IPS-20b (cell line): ENCODE results near the gene RMRP.
"Not testable (repeated sequence)": the region's sequence is repeated elsewhere in the genome, so short reads cannot be mapped to it uniquely, and the experiment has no call there.

Source experiments
- H3K27ac ChIP-seq: one replicate; pipeline ENCODE4 v1.5.1; 2013; ENCODE audit warnings: low read length
- H3K27me3 ChIP-seq: 2 replicates; pipeline ENCODE4 v1.6.1; 2013; ENCODE audit warnings: mild to moderate bottlenecking, low read length, inconsistent platforms; ENCODE audit not compliant: insufficient read depth
- H3K36me3 ChIP-seq: 2 replicates; pipeline ENCODE4 v1.6.1; 2013; ENCODE audit warnings: low read depth, mild to moderate bottlenecking, inconsistent platforms, low read length, moderate library complexity; ENCODE audit not compliant: insufficient read depth
- H3K4me1 ChIP-seq: 2 replicates; pipeline ENCODE4 v1.6.1; 2013; ENCODE audit warnings: mild to moderate bottlenecking, control low read depth, inconsistent platforms, low read length, moderate library complexity; ENCODE audit not compliant: insufficient read depth
- H3K4me3 ChIP-seq: 2 replicates; pipeline ENCODE4 v1.5.1; 2013; ENCODE audit warnings: mild to moderate bottlenecking, low read length, inconsistent platforms
- H3K9ac ChIP-seq: 2 replicates; pipeline ENCODE4 v1.6.1; 2013; ENCODE audit warnings: low read depth, mild to moderate bottlenecking, inconsistent platforms, low read length, moderate library complexity
- H3K9me3 ChIP-seq: 2 replicates; pipeline ENCODE4 v1.6.1; 2013; ENCODE audit warnings: mild to moderate bottlenecking, low read depth, low read length, inconsistent platforms; ENCODE audit not compliant: insufficient read depth

RMRP gene

GRCh38 chr9:35649431-35650340, 8.1 kb downstream of the RMRP start:
- Histone ChIP-seq H3K4me1 (peaks cover 7% of the 10 kb centered on the region; the same call in 1 of the 2 replicates), H3K4me3 (peak overlapping the region; percentile 64; the same call in 1 of the 2 replicates), H3K27ac (peak overlapping the region; percentile 19), H3K27me3 (peaks cover 7% of the 10 kb centered on the region; the same call in 1 of the 2 replicates), H3K9ac (peak overlapping the region; percentile 61; the same call in 1 of the 2 replicates), H3K9me3 (no peaks in the 10 kb centered on the region), H3K36me3 (no peaks in the 10 kb centered on the region)

- peak overlapping the region; percentile 74; the same call in 1 of the 2 replicates for H3K9ac ChIP-seq
- H3K4me3 ChIP-seq = peak overlapping the region; percentile 93
- H3K27me3 ChIP-seq = peaks cover 7% of the 10 kb centered on the region; the same call in 1 of the 2 replicates
- no peak overlapping the region for H3K27ac ChIP-seq
- H3K4me1 ChIP-seq = peaks cover 7% of the 10 kb centered on the region; the same call in 1 of the 2 replicates
- no peaks in the 10 kb centered on the region for H3K36me3 ChIP-seq
- no peaks in the 10 kb centered on the region for H3K9me3 ChIP-seq
These were observed 11.1 kb downstream of the RMRP start for GRCh38 chr9:35646533-35647265.

- Histone ChIP-seq H3K27ac (no peak overlapping the region), H3K4me1 (peaks cover 7% of the 10 kb centered on the region; the same call in 1 of the 2 replicates), H3K9ac (peak overlapping the region; percentile 74; the same call in 1 of the 2 replicates), H3K27me3 (peaks cover 7% of the 10 kb centered on the region; the same call in 1 of the 2 replicates), H3K4me3 (peak overlapping the region; percentile 93), H3K36me3 (no peaks in the 10 kb centered on the region), H3K9me3 (no peaks in the 10 kb centered on the region)
These were observed 11.7 kb downstream of the RMRP start for GRCh38 chr9:35646153-35646532.

GRCh38 chr9:35645736-35646135, 12.1 kb downstream of the RMRP start:
- H3K27me3 ChIP-seq, H3K4me1 ChIP-seq, H3K9me3 ChIP-seq, H3K27ac ChIP-seq, H3K36me3 ChIP-seq: not testable (repeated sequence)
- H3K9ac ChIP-seq = peak overlapping the region; percentile 74; the same call in 1 of the 2 replicates
- peak overlapping the region; percentile 93 for H3K4me3 ChIP-seq

GRCh38 chr9:35643046-35643445, 14.8 kb downstream of the RMRP start:
- Histone ChIP-seq H3K9ac (no peak overlapping the region), H3K27ac (no peak overlapping the region), H3K36me3 (no peaks in the 10 kb centered on the region), H3K4me1 (peaks cover 3% of the 10 kb centered on the region; the same call in 1 of the 2 replicates), H3K9me3 (no peaks in the 10 kb centered on the region), H3K27me3 (peaks cover 7% of the 10 kb centered on the region; the same call in 1 of the 2 replicates), H3K4me3 (no peak overlapping the region)

GRCh38 chr9:35641478-35641877, 16.3 kb downstream of the RMRP start:
- not testable (repeated sequence) for H3K27ac ChIP-seq, H3K4me3 ChIP-seq, H3K4me1 ChIP-seq, H3K27me3 ChIP-seq, H3K36me3 ChIP-seq, H3K9ac ChIP-seq, H3K9me3 ChIP-seq

GRCh38 chr9:35640431-35640830, 17.4 kb downstream of the RMRP start:
- H3K9me3 ChIP-seq, H3K4me3 ChIP-seq, H3K9ac ChIP-seq, H3K36me3 ChIP-seq, H3K27ac ChIP-seq, H3K4me1 ChIP-seq, H3K27me3 ChIP-seq: not testable (repeated sequence)

GRCh38 chr9:35639631-35640030, 18.2 kb downstream of the RMRP start:
- Histone ChIP-seq H3K4me3 (no peak overlapping the region), H3K27me3 (no peaks in the 10 kb centered on the region), H3K4me1 (no peaks in the 10 kb centered on the region), H3K36me3 (no peaks in the 10 kb centered on the region), H3K27ac (no peak overlapping the region), H3K9ac (no peak overlapping the region), H3K9me3 (no peaks in the 10 kb centered on the region)

- not testable (repeated sequence) for H3K4me1 ChIP-seq, H3K9me3 ChIP-seq, H3K4me3 ChIP-seq, H3K36me3 ChIP-seq, H3K27ac ChIP-seq, H3K9ac ChIP-seq, H3K27me3 ChIP-seq
These were observed 18.6 kb downstream of the RMRP start for GRCh38 chr9:35639225-35639624.

- not testable (repeated sequence) for H3K9ac ChIP-seq, H3K4me1 ChIP-seq, H3K9me3 ChIP-seq, H3K36me3 ChIP-seq, H3K27me3 ChIP-seq, H3K4me3 ChIP-seq, H3K27ac ChIP-seq
These were observed 19.1 kb downstream of the RMRP start for GRCh38 chr9:35638751-35639150.

GRCh38 chr9:35637427-35637955, 20.3 kb downstream of the RMRP start:
- H3K4me1 ChIP-seq, H3K27ac ChIP-seq, H3K4me3 ChIP-seq, H3K9ac ChIP-seq, H3K27me3 ChIP-seq, H3K36me3 ChIP-seq, H3K9me3 ChIP-seq: not testable (repeated sequence)
